CD8-positive, alpha-beta memory T cell (primary cell): ENCODE measurements around the gene PPP1R14C. TPM values are rescaled to one million over a fixed set of nuclear protein-coding genes. Genes with fewer than 3 reads are reported as not detected.

ENCODE experiments used
- CTCF ChIA-PET: fragments of 350-600 bp; sonication (Branson Sonifier 250); formaldehyde crosslinking; loops from one replicate; lab custom pipeline; 2021; ENCODE audit warnings: antibody characterized with exemption; lab: Charles Lee
- POLR2A ChIA-PET: fragments of 350-600 bp; sonication (Branson Sonifier 250); formaldehyde crosslinking; loops from one replicate; lab custom pipeline; 2021; ENCODE audit warnings: antibody characterized with exemption; lab: Charles Lee
- DNase-seq, 5 donors: peaks; one replicate each; pipeline versions ENCODE4 v3.0.0 to v3.0.0-alpha.2; 2020 to 2022; ENCODE audit warnings: mixed read lengths in 1 of 5
- H3K27ac ChIP-seq: one replicate; pipeline ENCODE4 v1.7.0; 2013; ENCODE audit warnings: low read depth, mild to moderate bottlenecking, low read length, moderate library complexity
- H3K27me3 ChIP-seq: 2 replicates; pipeline ENCODE4 v1.7.0; 2013; ENCODE audit warnings: low read length, mild to moderate bottlenecking; ENCODE audit not compliant: insufficient read depth, poor library complexity, severe bottlenecking
- H3K36me3 ChIP-seq: 2 replicates; pipeline ENCODE4 v1.7.0; 2013; ENCODE audit warnings: mild to moderate bottlenecking, low read length, moderate library complexity; ENCODE audit not compliant: insufficient read depth
- H3K4me1 ChIP-seq: 2 replicates; pipeline ENCODE4 v1.7.0; 2013; ENCODE audit warnings: mild to moderate bottlenecking, low read length, moderate library complexity; ENCODE audit not compliant: insufficient read depth
- H3K4me3 ChIP-seq: 2 replicates; pipeline ENCODE4 v1.7.0; 2013; ENCODE audit warnings: mild to moderate bottlenecking, low read length
- H3K9me3 ChIP-seq: 2 replicates; pipeline ENCODE4 v1.7.0; 2013; ENCODE audit warnings: mild to moderate bottlenecking, low read length
- H3K27ac Mint-ChIP-seq, 8 donors: one replicate each; pipeline ENCODE4 v1.8.0; 2020 to 2021; ENCODE audit warnings: mixed read lengths in 8 of 8, mild to moderate bottlenecking in 6 of 8, inconsistent platforms in 3 of 8, moderate library complexity in 3 of 8
- H3K27me3 Mint-ChIP-seq, 2 donors: one replicate each; pipeline ENCODE4 v1.8.0; 2020 to 2021; ENCODE audit warnings: mixed read lengths in 2 of 2, mild to moderate bottlenecking in 1 of 2, moderate library complexity in 1 of 2
- H3K36me3 Mint-ChIP-seq, 3 donors: one replicate each; pipeline ENCODE4 v1.8.0; 2020 to 2021; ENCODE audit warnings: mixed read lengths in 3 of 3, inconsistent platforms in 1 of 3, mild to moderate bottlenecking in 1 of 3
- H3K4me1 Mint-ChIP-seq, 3 donors: one replicate each; pipeline ENCODE4 v1.8.0; 2020 to 2021; ENCODE audit warnings: mixed read lengths in 3 of 3, inconsistent platforms in 1 of 3, mild to moderate bottlenecking in 1 of 3
- H3K4me3 Mint-ChIP-seq, 7 donors: one replicate each; pipeline ENCODE4 v1.8.0; 2020 to 2021; ENCODE audit warnings: mixed read lengths in 7 of 7, mild to moderate bottlenecking in 6 of 7, moderate library complexity in 4 of 7, inconsistent platforms in 2 of 7
- H3K9me3 Mint-ChIP-seq, 5 donors: one replicate each; pipeline ENCODE4 v1.8.0; 2020 to 2022; ENCODE audit warnings: mixed read lengths in 5 of 5, mild to moderate bottlenecking in 3 of 5, moderate library complexity in 2 of 5, inconsistent platforms in 1 of 5
- polyA plus RNA-seq: library from polyadenylated mRNA; unstranded; fragments of 300-500 nt; fragmentation: Illumina TruSeq; gene quantifications from one replicate; pipeline ENCODE4 v1.2.3, GENCODE V29; 2021
- total RNA-seq, 2 experiments: library from RNA; stranded (reverse); gene quantifications; one replicate each; pipeline ENCODE4 v1.2.3, GENCODE V29; 2021

Gene PPP1R14C
- total and polyA plus RNA-seq, 3 experiments from 2014 or later, result 0.76 to 1.6 (median 1.4) TPM

DNA sequence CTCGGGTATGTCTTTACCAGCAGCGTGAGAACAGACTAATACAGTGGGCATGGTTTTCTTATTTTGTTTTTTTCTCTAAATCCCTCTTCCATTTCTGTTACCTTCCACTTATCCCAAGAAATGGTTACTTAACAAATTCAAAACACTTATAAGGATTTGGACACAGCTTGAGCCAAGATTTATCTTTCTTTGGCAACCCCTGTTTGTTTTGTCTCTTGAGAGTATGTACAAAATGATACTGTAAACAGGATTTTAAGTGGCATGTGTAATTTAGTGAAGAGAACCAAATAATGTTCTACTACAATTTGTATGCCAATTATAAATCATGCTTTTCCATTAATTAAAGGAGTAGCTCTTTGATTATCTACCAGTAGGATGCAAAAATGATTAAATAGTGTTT lies 51.4 kb downstream of the PPP1R14C start:
- CTCF ChIA-PET, result no interaction called here
- POLR2A ChIA-PET, result no interaction called here

DNA sequence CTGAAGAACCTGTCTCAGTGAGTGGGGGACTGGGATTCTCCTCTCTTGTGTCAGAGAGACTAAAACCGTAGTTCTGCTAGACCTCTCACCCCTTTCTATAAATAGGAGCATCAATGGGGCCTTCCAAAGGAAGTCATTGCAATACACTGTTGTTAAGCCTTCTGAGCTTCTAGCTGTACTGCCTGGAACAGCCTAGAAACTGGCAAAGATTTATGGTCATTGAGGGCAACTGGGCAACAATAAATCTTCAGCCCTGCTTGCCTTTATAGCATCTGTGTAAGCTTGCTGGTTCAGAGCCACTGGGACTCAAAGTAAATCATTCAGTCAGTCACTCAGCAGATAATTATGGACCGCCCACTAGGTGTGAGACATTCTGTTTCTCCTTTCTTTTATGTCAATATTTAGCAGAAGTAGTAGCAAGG lies 53.2 kb downstream of the PPP1R14C start:
- ChIA-PET POLR2A (no interaction called here), CTCF (interaction anchor here (1.0 to 1.6 kb wide), 2 partner anchors 14 to 116 kb away, joined by 3 to 4 read pairs; no protein-coding TSS in a partner anchor)
- DNase-seq, result no peak
- no peaks in the 10 kb centered on the region for H3K4me1 ChIP-seq
- no peaks in the 10 kb centered on the region for H3K9me3 Mint-ChIP-seq
- H3K4me1 Mint-ChIP-seq, result no peaks in the 10 kb centered on the region
- H3K27ac Mint-ChIP-seq, result no peak overlapping the region
- no peak overlapping the region for H3K4me3 Mint-ChIP-seq
- H3K4me3 ChIP-seq, result no peak overlapping the region
- H3K36me3 ChIP-seq, result no peaks in the 10 kb centered on the region
- no peaks in the 10 kb centered on the region for H3K27me3 ChIP-seq
- no peaks in the 10 kb centered on the region for H3K36me3 Mint-ChIP-seq
- H3K27me3 Mint-ChIP-seq, result peaks cover 9 to 23% of the 10 kb centered on the region in 2 donors
- H3K9me3 ChIP-seq, result no peaks in the 10 kb centered on the region
- no peak overlapping the region for H3K27ac ChIP-seq

More for the DNA sequence above, 51.4 kb downstream of the PPP1R14C start:
- no peaks in the 10 kb centered on the region for H3K27me3 ChIP-seq
- no peaks in the 10 kb centered on the region for H3K9me3 Mint-ChIP-seq
- H3K36me3 ChIP-seq, result no peaks in the 10 kb centered on the region
- no peaks in the 10 kb centered on the region for H3K9me3 ChIP-seq
- H3K27ac ChIP-seq, result no peak overlapping the region
- no peak overlapping the region for H3K4me3 Mint-ChIP-seq
- H3K27me3 Mint-ChIP-seq, result peaks cover 7 to 32% of the 10 kb centered on the region in 2 donors
- no peaks in the 10 kb centered on the region for H3K4me1 Mint-ChIP-seq
- no peaks in the 10 kb centered on the region for H3K36me3 Mint-ChIP-seq
- no peaks in the 10 kb centered on the region for H3K4me1 ChIP-seq
- H3K27ac Mint-ChIP-seq, result peak overlapping the region in 1 of 8 donors; percentile 2
- no peak for DNase-seq
- H3K4me3 ChIP-seq, result no peak overlapping the region

DNA sequence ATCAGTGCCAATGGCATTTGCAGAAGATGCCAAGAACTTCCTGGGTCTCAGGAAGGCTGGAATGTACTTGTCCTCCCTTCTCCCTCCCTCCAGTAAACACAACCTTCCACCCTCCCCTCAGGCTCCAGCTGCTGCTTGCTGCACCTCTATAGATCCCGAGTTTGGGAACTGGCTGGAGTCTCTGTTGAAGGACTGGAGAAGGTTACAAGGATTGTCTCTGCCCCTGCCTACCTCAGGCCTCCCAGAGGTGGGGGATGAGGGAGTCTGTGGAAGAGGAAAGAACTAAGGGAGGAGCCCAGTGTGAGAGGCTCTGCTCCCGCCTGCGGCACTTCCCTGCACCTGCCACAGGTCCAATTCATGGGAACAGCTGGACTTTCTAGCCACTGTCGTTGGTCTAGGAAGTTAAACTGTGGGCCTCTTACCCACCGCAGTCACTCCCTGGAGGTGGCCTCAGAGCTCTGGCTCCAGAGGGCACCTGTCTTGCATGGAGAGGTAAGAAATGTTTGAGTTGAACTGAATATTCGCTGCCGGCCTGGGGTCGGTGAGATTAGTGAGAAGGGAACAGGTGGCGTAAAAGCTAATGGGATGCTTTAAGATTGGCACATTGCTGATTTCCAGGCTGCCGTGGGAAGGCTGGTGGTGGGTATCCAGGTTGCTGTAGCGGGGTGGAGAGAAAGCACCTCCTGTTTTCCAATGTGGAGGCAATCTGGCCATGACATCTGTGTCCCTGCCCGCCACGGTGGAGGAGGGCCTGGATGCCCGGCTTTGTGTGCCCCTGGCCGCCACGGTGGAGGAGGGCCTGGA lies 54.3 kb downstream of the PPP1R14C start:
- H3K9me3 Mint-ChIP-seq, result no peaks in the 10 kb centered on the region

DNA sequence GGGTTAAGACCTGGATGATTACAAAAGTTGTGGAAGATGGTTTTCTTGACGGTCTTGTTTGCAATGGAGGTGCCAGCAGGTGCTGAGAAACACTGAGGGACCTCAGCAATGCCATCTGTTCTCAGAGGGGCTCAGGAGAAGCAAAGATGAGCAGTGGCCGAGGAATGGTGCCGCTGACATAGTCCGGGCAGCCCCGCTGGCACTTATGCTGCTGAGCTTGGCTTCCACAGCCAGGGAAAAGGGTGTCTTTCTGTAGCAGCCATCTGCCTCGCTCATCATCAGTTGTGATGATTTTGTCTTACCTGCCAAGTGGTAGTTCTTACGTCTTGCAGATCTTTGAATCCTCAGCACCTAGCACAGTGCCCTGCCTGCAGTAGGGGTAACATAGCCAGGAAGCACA lies 55.7 kb downstream of the PPP1R14C start:
- H3K27ac ChIP-seq, result no peak overlapping the region
- H3K4me1 Mint-ChIP-seq, result peaks cover 0 to 7% (median 5%) of the 10 kb centered on the region in 3 donors
- no peaks in the 10 kb centered on the region for H3K4me1 ChIP-seq
- DNase-seq, result no peak
- H3K36me3 ChIP-seq, result no peaks in the 10 kb centered on the region
- no peak overlapping the region for H3K4me3 Mint-ChIP-seq
- ChIA-PET POLR2A (no interaction called here), CTCF (no interaction called here)
- peaks cover 6 to 9% of the 10 kb centered on the region in 2 donors for H3K27me3 Mint-ChIP-seq
- no peaks in the 10 kb centered on the region for H3K9me3 Mint-ChIP-seq
- no peaks in the 10 kb centered on the region for H3K27me3 ChIP-seq
- H3K27ac Mint-ChIP-seq, result no peak overlapping the region
- H3K9me3 ChIP-seq, result no peaks in the 10 kb centered on the region
- H3K4me3 ChIP-seq, result no peak overlapping the region
- H3K36me3 Mint-ChIP-seq, result no peaks in the 10 kb centered on the region

More for the DNA sequence above, 54.3 kb downstream of the PPP1R14C start:
- CTCF ChIA-PET, result no interaction called here
- H3K4me1 Mint-ChIP-seq, result no peaks in the 10 kb centered on the region
- no peaks in the 10 kb centered on the region for H3K4me1 ChIP-seq
- no peaks in the 10 kb centered on the region for H3K36me3 Mint-ChIP-seq
- no peak overlapping the region for H3K4me3 ChIP-seq
- H3K36me3 ChIP-seq, result no peaks in the 10 kb centered on the region
- H3K4me3 Mint-ChIP-seq, result no peak overlapping the region
- no peak for DNase-seq
- H3K9me3 ChIP-seq, result no peaks in the 10 kb centered on the region
- peak overlapping the region in 1 of 8 donors; percentile 74 for H3K27ac Mint-ChIP-seq
- POLR2A ChIA-PET, result no interaction called here
- H3K27ac ChIP-seq, result no peak overlapping the region
- H3K27me3 Mint-ChIP-seq, result peaks cover 6 to 16% of the 10 kb centered on the region in 2 donors
- H3K27me3 ChIP-seq, result no peaks in the 10 kb centered on the region

DNA sequence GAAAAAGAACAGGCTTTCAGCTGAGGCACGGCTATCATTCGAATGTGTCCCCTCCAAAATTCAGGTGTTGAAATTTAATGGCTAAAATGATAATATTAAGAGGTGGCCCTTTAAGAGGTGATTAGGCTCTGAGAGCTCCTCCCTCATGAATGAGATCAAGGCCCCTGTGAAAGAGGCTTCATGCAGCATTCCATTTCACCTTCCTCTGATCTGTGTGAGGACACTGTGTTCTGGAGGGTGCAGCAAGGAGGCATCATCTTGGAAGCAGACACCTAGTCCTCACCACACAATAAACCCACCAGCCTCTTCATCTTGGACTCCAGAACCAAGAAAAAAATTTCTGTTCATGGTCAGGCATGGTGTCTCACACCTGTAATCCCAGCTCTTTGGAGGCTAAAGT lies 56.4 kb downstream of the PPP1R14C start:
- Mint-ChIP-seq H3K27me3 (peaks cover 3% of the 10 kb centered on the region in 2 donors), H3K9me3 (no peaks in the 10 kb centered on the region), H3K36me3 (no peaks in the 10 kb centered on the region), H3K4me3 (no peak overlapping the region), H3K4me1 (peaks cover 0 to 9% (median 8%) of the 10 kb centered on the region in 3 donors), H3K27ac (no peak overlapping the region)
- H3K27ac ChIP-seq, result no peak overlapping the region
- H3K36me3 ChIP-seq, result no peaks in the 10 kb centered on the region
- H3K4me1 ChIP-seq, result no peaks in the 10 kb centered on the region
- no peaks in the 10 kb centered on the region for H3K27me3 ChIP-seq
- no peak overlapping the region for H3K4me3 ChIP-seq
- CTCF ChIA-PET, result no interaction called here
- no peak for DNase-seq
- no peaks in the 10 kb centered on the region for H3K9me3 ChIP-seq
- POLR2A ChIA-PET, result no interaction called here

DNA sequence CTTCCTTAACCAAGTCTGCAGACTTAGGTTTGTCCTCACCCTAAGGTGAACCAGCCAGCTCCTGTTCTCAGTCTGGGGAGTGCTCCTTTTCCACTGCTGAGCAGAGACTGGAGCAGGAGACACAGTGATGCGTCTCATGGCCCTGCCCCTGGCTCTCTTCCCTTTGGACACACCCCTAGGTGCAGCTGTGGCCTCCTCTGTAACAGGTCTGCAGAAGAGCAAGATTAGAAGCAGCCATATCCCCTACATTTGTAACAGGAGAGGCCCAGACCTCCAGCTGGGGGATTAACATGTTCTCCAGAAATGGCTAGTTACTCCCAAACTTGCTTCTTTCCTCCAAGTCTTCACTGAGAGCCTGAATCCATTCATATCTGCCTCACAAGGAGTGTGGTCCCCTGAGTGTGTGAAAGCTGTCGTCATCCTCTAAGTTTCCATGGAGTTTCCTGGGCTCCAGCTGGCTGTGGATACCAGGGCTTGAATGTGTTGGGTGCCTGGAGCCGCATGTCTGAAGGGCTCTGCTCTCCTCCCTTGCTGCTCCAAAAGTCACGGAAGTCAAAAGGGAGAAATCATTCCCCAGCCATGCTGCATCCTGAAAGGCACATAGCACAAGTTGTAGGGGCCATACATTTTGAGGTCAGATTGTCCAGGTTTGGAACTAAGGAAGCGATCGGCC lies 57.7 kb downstream of the PPP1R14C start:
- CTCF ChIA-PET, result no interaction called here
- DNase-seq, result no peak
- Histone ChIP-seq H3K4me1 (no peaks in the 10 kb centered on the region), H3K27ac (no peak overlapping the region), H3K4me3 (no peak overlapping the region), H3K36me3 (no peaks in the 10 kb centered on the region), H3K27me3 (no peaks in the 10 kb centered on the region), H3K9me3 (no peaks in the 10 kb centered on the region)
- no peaks in the 10 kb centered on the region for H3K9me3 Mint-ChIP-seq
- POLR2A ChIA-PET, result no interaction called here
- no peak overlapping the region for H3K27ac Mint-ChIP-seq
- no peaks in the 10 kb centered on the region for H3K36me3 Mint-ChIP-seq
- no peak overlapping the region for H3K4me3 Mint-ChIP-seq
- H3K4me1 Mint-ChIP-seq, result peaks cover 0 to 12% (median 8%) of the 10 kb centered on the region in 3 donors
- H3K27me3 Mint-ChIP-seq, result peaks cover 3% of the 10 kb centered on the region in 2 donors

DNA sequence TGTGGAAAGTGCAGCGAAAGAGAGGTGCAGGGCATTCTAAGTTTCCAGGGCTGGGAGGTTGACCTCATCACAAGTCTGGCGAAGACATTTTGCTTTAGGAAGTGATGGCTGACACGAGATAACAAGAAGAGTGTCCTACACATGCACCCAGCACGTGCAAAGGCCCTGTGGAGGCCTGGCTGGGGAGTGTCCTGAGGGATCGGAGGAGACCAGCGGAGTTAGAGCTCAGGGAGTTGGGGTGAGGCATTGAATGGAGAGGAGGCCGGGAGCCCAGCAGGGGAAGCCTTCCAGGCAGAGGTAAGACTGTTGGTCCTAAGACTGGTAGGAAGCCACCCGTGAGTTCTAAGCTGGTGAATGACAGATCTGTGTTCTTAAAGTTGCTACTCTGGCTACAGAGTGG lies 58.4 kb downstream of the PPP1R14C start:
- Mint-ChIP-seq H3K4me3 (no peak overlapping the region), H3K27ac (no peak overlapping the region), H3K4me1 (peaks cover 0 to 12% (median 8%) of the 10 kb centered on the region in 3 donors), H3K9me3 (no peaks in the 10 kb centered on the region), H3K36me3 (no peaks in the 10 kb centered on the region), H3K27me3 (peaks cover 3% of the 10 kb centered on the region in 2 donors)
- DNase-seq, result no peak
- ChIA-PET POLR2A (no interaction called here), CTCF (no interaction called here)
- H3K4me1 ChIP-seq, result no peaks in the 10 kb centered on the region
- no peaks in the 10 kb centered on the region for H3K36me3 ChIP-seq
- H3K4me3 ChIP-seq, result no peak overlapping the region
- no peaks in the 10 kb centered on the region for H3K27me3 ChIP-seq
- no peak overlapping the region for H3K27ac ChIP-seq
- no peaks in the 10 kb centered on the region for H3K9me3 ChIP-seq

DNA sequence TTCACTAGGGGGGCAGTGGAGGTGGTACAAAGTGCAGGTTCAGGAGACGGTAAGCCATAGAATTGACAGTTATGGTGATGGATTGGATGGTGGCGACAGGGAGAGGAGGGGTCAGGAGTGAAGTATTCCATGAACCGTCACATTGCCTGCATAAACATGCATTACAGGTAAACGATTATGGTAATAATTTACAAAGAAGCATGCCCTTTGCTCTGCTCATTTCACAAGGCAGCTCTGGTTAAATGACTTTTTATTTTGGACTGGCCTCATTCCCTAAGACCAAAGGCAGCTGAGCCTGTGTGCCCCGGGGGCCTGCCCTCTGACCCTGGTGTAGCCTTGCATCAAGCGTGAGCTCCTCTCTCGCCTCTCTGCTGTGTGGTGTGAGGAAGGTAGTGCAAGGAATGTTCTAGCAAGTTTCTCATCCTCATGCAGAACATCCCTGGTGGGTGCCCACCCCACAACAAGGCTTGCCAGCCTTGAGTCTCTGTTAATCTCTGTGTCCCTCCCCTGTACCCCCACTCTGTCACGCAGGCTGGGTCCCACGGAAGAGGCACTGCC lies 59.0 kb downstream of the PPP1R14C start:
- Histone ChIP-seq H3K4me1 (no peaks in the 10 kb centered on the region), H3K27me3 (no peaks in the 10 kb centered on the region), H3K9me3 (no peaks in the 10 kb centered on the region), H3K36me3 (no peaks in the 10 kb centered on the region), H3K27ac (no peak overlapping the region), H3K4me3 (no peak overlapping the region)
- Mint-ChIP-seq H3K27ac (no peak overlapping the region), H3K9me3 (no peaks in the 10 kb centered on the region), H3K4me1 (peaks cover 0 to 12% (median 8%) of the 10 kb centered on the region in 3 donors), H3K4me3 (no peak overlapping the region), H3K36me3 (no peaks in the 10 kb centered on the region), H3K27me3 (peaks cover 3% of the 10 kb centered on the region in 2 donors)
- CTCF ChIA-PET, result no interaction called here
- no peak for DNase-seq
- POLR2A ChIA-PET, result no interaction called here
